NCI-H2227 (cell line): ENCODE results near the gene CHST12.

Experiments
- DNase-seq: peaks from one replicate; lab custom pipeline; 2025; ENCODE audit not compliant: unreplicated experiment; lab: John Stamatoyannopoulos, UW

CHST12 gene

DNA sequence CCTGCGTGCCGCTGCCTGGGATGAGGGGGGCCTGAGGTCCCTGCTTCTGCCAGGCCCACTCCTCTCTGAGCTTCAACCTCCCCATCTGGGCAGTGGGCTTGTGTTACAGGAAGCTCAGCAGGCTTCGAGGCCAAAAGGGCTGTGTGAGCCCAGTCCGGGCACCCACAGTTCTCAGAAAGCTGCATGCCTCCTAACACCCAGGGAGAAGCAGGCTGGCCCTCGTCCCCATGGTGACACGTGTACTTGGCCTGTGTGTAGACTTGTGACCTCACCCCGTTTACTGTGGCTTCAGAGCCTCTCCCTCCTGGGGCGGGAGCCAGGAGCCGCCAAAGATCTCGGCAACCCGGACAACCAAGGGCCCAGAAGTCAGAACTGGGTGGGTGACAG is 75.0 kb downstream of the CHST12 start:
- DNase-seq, result no peak

GRCh38 chr7:2478800-2479199 is 75.4 kb downstream of the CHST12 start:
- DNase-seq, result no peak

DNA sequence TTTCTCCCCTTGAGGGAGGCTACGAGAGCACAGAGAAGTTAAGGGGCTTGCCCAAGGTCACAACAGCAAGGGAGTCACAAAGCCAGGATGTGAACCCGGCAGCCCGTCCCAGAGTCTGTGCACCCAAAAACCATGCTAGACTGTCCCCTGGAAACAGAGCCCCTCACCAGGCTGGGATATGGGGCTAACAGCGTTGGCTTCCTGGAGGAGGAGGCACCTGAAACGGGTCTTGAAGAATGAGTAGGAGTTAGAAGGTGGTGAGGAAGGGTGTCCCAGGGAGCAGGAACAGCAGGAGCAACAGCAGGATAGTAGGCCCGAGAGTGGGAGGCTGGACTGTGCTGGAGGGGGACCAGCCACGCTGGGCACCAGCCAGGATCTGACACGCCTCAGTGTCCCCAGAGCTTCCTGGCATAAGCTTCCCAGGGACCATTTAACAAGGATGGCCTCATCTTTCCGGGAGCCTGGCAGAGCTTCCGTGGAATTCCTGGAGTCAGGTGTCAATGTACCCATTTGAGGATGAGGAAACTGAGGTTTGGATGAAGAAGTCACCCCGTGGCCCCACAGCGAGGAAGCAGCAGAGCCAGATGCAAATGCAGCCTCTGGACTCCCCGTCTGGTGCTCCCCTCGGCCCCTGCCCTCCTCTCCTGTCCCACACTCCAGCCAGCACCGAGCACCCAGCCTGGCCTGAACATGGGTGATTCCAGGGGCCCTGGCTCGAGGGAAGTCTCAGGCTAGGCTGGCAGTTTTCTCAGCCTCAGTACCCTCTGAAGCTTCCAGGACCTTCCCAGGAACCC is 76.1 kb downstream of the CHST12 start:
- no peak for DNase-seq

- DNase-seq, result no peak
Measured at GRCh38 chr7:2480070-2480408, 76.6 kb downstream of the CHST12 start.

- DNase-seq, result no peak
Measured at GRCh38 chr7:2481195-2481594, 77.8 kb downstream of the CHST12 start.

GRCh38 chr7:2482725-2483451 is 79.5 kb downstream of the CHST12 start:
- DNase-seq, result no peak

DNA sequence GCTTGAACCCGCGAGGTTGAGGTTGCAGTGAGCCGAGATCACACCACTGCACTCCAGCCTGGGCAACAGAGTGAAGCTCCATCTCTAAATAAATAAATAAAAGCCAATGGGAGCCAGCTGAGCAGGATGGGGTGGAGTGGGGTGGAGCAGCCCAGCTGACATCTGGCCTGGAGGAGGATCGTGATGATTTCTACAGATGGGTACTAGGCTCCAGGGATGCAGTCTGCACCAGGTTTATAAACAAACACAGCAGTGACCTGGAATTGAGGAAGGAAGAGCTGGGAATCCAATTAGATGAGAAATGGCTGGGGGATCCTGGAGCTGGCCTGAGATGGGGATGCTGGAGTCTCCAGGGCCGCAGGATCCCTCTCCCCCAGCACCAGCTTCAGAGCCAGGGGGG is 80.1 kb downstream of the CHST12 start:
- no peak for DNase-seq

GRCh38 chr7:2484868-2485267 is 81.5 kb downstream of the CHST12 start:
- no peak for DNase-seq

- no peak for DNase-seq
Measured at GRCh38 chr7:2487586-2488271, 84.3 kb downstream of the CHST12 start.

- DNase-seq, result no peak
Measured at GRCh38 chr7:2488272-2488645, 84.8 kb downstream of the CHST12 start.

- DNase-seq, result no peak
Measured at GRCh38 chr7:2488681-2489080, 85.3 kb downstream of the CHST12 start.

DNA sequence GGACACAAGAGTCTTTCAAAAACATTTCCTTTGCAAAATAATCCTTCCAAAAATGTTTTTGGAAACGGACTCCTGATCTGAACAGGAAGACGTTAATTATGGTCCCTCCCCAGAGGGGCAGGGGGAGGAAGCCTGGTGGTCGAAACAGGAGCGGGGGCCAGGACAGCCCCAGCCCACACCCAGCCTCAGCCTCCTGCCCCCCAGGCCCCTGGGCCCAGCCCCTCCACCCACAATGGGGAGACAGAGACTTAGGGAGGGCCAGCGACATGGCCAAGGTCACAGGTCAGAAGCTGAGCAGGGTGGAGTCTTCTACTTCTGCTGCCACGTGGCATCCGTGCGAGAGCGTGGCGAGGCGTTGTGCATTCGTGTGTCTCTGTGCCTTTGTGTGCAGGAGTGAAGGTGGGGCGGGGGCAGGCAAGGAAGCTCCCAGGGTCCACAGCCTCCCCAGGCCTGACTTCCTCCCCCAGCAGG is 86.8 kb downstream of the CHST12 start:
- no peak for DNase-seq

DNA sequence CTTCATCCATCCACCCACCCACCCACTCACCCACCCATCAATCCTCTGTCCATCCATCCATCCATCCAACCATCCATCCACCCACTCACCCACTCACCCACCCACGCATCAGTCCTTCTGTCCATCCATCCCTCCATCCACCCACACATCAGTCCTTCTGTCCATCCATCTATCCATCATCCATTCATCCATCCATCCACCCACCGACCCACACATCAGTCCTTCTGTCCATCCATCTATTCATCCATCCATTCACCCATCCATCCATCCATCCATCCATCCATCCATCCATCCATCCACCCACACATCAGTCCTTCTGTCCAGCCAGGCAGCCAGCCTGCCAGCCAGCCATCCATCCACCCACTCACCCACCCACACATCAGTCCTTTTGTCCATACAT is 88.6 kb downstream of the CHST12 start:
- no peak for DNase-seq

DNA sequence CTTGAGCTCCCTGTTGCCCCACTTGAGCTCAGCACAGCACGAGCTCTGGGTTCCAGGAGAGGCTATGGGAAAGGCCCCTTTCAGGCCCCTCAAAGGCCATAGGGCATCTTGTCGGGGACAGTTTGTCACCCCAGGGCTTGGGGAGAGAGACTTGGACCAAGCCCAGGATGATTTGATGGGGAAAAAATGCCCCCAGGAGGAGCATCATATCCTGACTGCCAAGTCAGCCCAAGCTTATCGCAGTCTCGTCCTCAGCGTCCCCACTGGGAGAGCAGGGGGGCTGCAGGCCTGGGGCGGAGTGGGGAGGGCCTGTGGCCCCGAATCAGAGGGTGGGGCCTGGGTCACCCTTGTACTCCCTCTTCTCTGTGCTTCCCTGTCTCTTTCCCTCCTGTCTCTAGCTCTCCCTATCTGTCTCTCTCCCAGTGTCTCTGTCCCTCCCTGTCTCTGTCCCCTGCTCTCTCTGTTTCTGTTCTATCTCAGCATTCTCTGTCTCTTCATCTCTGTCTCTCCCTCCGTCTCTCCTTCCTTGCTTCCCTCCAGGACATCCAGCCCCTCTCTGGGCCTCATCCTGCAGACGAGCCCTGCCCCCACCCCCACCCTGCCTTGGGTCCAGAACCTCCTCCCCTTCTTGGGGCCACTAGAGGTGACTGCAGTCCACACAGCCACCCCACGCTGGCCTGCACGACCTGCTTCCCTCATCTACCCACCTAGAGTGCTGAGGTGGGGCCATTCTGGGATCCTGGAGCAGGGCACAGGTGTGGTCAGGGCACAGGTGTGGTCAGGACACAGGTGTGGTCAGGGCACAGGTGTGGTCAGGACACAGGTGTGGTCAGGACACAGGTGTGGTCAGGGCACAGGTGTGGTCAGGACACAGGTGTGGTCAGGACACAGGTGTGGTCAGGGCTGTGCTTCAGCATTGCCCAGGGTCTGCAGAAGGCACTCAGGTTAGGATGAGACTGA is 90.1 kb downstream of the CHST12 start:
- no peak for DNase-seq

DNA sequence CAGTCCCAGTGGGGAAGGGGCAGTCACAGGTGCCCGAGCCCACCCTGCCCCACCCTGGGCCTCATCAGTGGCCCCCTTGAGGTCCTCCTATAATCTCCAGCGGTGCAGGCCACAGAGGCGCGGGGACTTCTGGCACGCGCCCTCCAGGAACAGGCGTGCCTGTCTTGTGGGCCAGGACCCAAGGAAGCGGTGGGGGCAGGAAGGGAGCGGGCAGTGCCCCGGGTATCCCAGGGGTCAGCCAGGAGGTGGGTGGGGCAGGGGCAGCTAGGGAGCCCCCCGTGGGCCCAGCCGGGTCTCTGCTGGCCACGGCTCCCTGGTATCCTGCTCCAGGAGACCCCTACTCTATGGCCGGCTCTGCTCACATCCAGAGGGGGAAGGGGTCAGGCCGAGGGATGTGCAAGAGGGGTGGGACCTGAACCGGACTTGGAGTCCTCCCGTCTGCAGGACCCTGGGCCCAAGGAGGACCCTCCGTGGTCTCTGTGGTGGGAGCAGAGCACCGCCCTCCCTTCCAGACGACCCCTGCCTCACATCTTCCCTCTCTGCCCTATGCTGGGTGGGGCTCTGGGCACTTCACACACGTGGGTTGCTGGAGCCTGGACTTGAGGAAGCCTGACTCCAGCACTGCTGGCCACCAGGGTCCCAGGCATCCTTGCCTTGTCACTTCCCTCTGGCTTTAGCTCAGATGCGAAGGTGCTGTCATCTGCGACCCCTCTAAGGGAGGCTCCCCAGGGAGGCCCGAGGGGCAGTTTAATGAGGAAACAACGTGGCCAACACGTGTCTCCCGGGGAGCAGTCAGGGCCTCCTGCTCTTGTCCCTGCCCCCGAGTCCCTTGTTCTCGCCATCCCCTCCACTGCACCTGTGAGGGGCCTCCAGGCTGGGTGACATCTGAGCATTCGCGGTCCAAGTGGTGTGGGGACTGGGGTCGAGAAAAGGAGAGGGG is 91.0 kb downstream of the CHST12 start:
- DNase-seq, result no peak

- DNase-seq, result peak; percentile 73
Measured at GRCh38 chr7:2495418-2496299, 92.2 kb downstream of the CHST12 start.

GRCh38 chr7:2496375-2496774 is 93.0 kb downstream of the CHST12 start:
- no peak for DNase-seq

DNA sequence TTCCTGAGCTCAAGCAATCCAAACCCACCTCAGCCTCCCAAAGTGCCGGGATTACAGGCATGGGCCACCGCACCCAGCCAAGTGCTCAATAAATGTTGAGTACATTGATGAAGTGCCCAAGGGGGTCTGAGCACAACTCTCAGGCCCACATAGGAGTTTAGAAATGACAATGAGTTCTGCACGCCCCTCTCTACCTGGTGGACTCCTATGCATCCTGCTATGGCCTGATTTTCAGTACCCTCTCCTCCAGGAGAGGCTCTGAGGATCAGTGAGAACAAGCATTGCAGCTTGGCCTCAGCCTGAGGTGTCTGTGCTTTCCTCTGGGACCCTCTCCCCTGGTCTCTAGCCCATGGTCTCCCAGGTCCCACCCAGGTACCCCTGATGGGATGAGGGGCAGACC is 93.7 kb downstream of the CHST12 start:
- DNase-seq, result no peak
